Activated CD4-positive, alpha-beta memory T cell treated with anti-CD3 and anti-CD28 coated beads for 36 hours (primary cell): ENCODE results near the gene MORF4L1. TPM values are rescaled to one million over a fixed set of nuclear protein-coding genes. Genes with fewer than 3 reads are reported as not detected.

Experiments used
- CTCF ChIA-PET: fragments of 350-600 bp; sonication (Branson Sonifier 250); formaldehyde crosslinking; loops from one replicate; lab custom pipeline; 2021; ENCODE audit warnings: antibody characterized with exemption, inconsistent platforms; lab: Charles Lee
- POLR2A ChIA-PET: fragments of 350-600 bp; sonication (Branson Sonifier 250); formaldehyde crosslinking; loops from one replicate; lab custom pipeline; 2021; ENCODE audit warnings: antibody characterized with exemption; lab: Charles Lee
- DNase-seq: peaks from one replicate; pipeline ENCODE4 v3.0.0-alpha.2; 2020
- H3K27ac Mint-ChIP-seq: one replicate; pipeline ENCODE4 v1.8.0; 2021; ENCODE audit warnings: mixed read lengths
- H3K27me3 Mint-ChIP-seq: one replicate; pipeline ENCODE4 v1.8.0; 2021; ENCODE audit warnings: mixed read lengths
- H3K36me3 Mint-ChIP-seq: one replicate; pipeline ENCODE4 v1.8.0; 2021; ENCODE audit warnings: mixed read lengths
- H3K4me1 Mint-ChIP-seq: one replicate; pipeline ENCODE4 v1.8.0; 2021; ENCODE audit warnings: low read depth, mixed read lengths
- H3K4me3 Mint-ChIP-seq: one replicate; pipeline ENCODE4 v1.8.0; 2021; ENCODE audit warnings: mild to moderate bottlenecking, mixed read lengths
- H3K9me3 Mint-ChIP-seq: one replicate; pipeline ENCODE4 v1.8.0; 2021; ENCODE audit warnings: mixed read lengths
- intact Hi-C: fragments of 100-400 bp; cut with micrococcal nuclease; formaldehyde crosslinking; loops from one replicate; pipeline ENCODE4 v1.15.1; 2023
- total RNA-seq, 2 experiments: library from RNA; stranded (reverse); gene quantifications; one replicate each; pipeline ENCODE4 v1.2.3, GENCODE V29; 2021

MORF4L1 gene
- total RNA-seq, 2 experiments from 2014 or later = 262 TPM

GRCh38 chr15:78907577-78907976 is 34.9 kb downstream of the MORF4L1 start:
- Mint-ChIP-seq H3K36me3 (peaks cover 53% of the 10 kb centered on the region), H3K27ac (no peak overlapping the region), H3K9me3 (no peaks in the 10 kb centered on the region), H3K4me1 (peaks cover 23% of the 10 kb centered on the region), H3K27me3 (no peaks in the 10 kb centered on the region), H3K4me3 (no peak overlapping the region)
- intact Hi-C loops = no loop called here
- ChIA-PET POLR2A (interaction anchor here (1.3 to 1.4 kb wide), 2 partner anchors 31 to 34 kb away, joined by 3 to 4 read pairs; partner anchors contain the start of gene MORF4L1), CTCF (interaction anchor here (0.8 to 7.6 kb wide), 8 partner anchors 13 to 277 kb away, joined by 3 to 74 read pairs (median 7); no protein-coding TSS in a partner anchor)
- no peak for DNase-seq

GRCh38 chr15:78909160-78909695 is 36.5 kb downstream of the MORF4L1 start:
- peaks cover 23% of the 10 kb centered on the region for H3K4me1 Mint-ChIP-seq
- H3K27me3 Mint-ChIP-seq = no peaks in the 10 kb centered on the region
- ChIA-PET POLR2A (interaction anchor here (0.9 kb wide), 1 partner anchor 26 kb away, joined by 3 read pairs; no protein-coding TSS in a partner anchor), CTCF (interaction anchor here (0.6 to 7.6 kb wide), 12 partner anchors 10 to 275 kb away, joined by 3 to 74 read pairs (median 5); no protein-coding TSS in a partner anchor)
- DNase-seq = no peak
- peaks cover 48% of the 10 kb centered on the region for H3K36me3 Mint-ChIP-seq
- no peaks in the 10 kb centered on the region for H3K9me3 Mint-ChIP-seq
- no peak overlapping the region for H3K4me3 Mint-ChIP-seq
- no peak overlapping the region for H3K27ac Mint-ChIP-seq
- intact Hi-C loops = loop anchor here (2.0 kb wide), 1 partner anchor 276 kb away; no protein-coding TSS in a partner anchor

- DNase-seq = peak; percentile 47
- H3K36me3 Mint-ChIP-seq = peaks cover 46% of the 10 kb centered on the region
- H3K9me3 Mint-ChIP-seq = no peaks in the 10 kb centered on the region
- intact Hi-C loops = loop anchor here (2.0 to 5.0 kb wide), 2 partner anchors 67 to 275 kb away; no protein-coding TSS in a partner anchor
- peak overlapping the region; percentile 53 for H3K27ac Mint-ChIP-seq
- POLR2A ChIA-PET = interaction anchor here (0.7 kb wide), 1 partner anchor 16 kb away, joined by 4 read pairs; no protein-coding TSS in a partner anchor
- CTCF ChIA-PET = interaction anchor here (0.5 to 7.6 kb wide), 14 partner anchors 11 to 274 kb away, joined by 3 to 74 read pairs (median 4); no protein-coding TSS in a partner anchor
- H3K4me1 Mint-ChIP-seq = peaks cover 23% of the 10 kb centered on the region
- no peaks in the 10 kb centered on the region for H3K27me3 Mint-ChIP-seq
- no peak overlapping the region for H3K4me3 Mint-ChIP-seq
Measured at GRCh38 chr15:78909791-78910228, 37.1 kb downstream of the MORF4L1 start.

GRCh38 chr15:78910271-78910670 is 37.6 kb downstream of the MORF4L1 start:
- intact Hi-C loops = loop anchor here (5.0 kb wide), 1 partner anchor 67 kb away; no protein-coding TSS in a partner anchor
- POLR2A ChIA-PET = interaction anchor here (0.7 kb wide), 1 partner anchor 15 kb away, joined by 4 read pairs; no protein-coding TSS in a partner anchor
- CTCF ChIA-PET = interaction anchor here (0.5 to 7.6 kb wide), 13 partner anchors 10 to 274 kb away, joined by 3 to 74 read pairs (median 4); no protein-coding TSS in a partner anchor
- Mint-ChIP-seq H3K4me3 (no peak overlapping the region), H3K9me3 (no peaks in the 10 kb centered on the region), H3K27ac (no peak overlapping the region), H3K27me3 (no peaks in the 10 kb centered on the region), H3K36me3 (peaks cover 42% of the 10 kb centered on the region), H3K4me1 (peaks cover 23% of the 10 kb centered on the region)
- DNase-seq = no peak

- H3K9me3 Mint-ChIP-seq = no peaks in the 10 kb centered on the region
Measured at GRCh38 chr15:78912316-78912715, 39.6 kb downstream of the MORF4L1 start.

GRCh38 chr15:78913012-78913411 is 40.3 kb downstream of the MORF4L1 start:
- intact Hi-C loops = loop anchor here (5.0 kb wide), 1 partner anchor 64 kb away; no protein-coding TSS in a partner anchor
- CTCF ChIA-PET = interaction anchor here (1.8 kb wide), 1 partner anchor 67 kb away, joined by 11 read pairs; no protein-coding TSS in a partner anchor
- no peak for DNase-seq
- Mint-ChIP-seq H3K4me1 (peaks cover 23% of the 10 kb centered on the region), H3K27ac (no peak overlapping the region), H3K9me3 (no peaks in the 10 kb centered on the region), H3K36me3 (peaks cover 30% of the 10 kb centered on the region), H3K4me3 (no peak overlapping the region), H3K27me3 (no peaks in the 10 kb centered on the region)
- POLR2A ChIA-PET = no interaction called here

More at GRCh38 chr15:78912316-78912715, 39.6 kb downstream of the MORF4L1 start:
- Mint-ChIP-seq H3K27me3 (no peaks in the 10 kb centered on the region), H3K27ac (no peak overlapping the region), H3K36me3 (peaks cover 34% of the 10 kb centered on the region), H3K4me1 (peaks cover 23% of the 10 kb centered on the region), H3K4me3 (no peak overlapping the region)
- no peak for DNase-seq
- intact Hi-C loops = loop anchor here (5.0 kb wide), 1 partner anchor 65 kb away; no protein-coding TSS in a partner anchor
- POLR2A ChIA-PET = interaction anchor here (0.6 kb wide), 1 partner anchor 179 kb away, joined by 3 read pairs; no protein-coding TSS in a partner anchor
- CTCF ChIA-PET = interaction anchor here (0.9 to 1.8 kb wide), 2 partner anchors 68 to 272 kb away, joined by 5 to 11 read pairs; no protein-coding TSS in a partner anchor

- ChIA-PET CTCF (interaction anchor here (0.7 kb wide), 1 partner anchor 40 kb away, joined by 3 read pairs; no protein-coding TSS in a partner anchor), POLR2A (interaction anchor here (0.7 kb wide), 1 partner anchor 41 kb away, joined by 3 read pairs; no protein-coding TSS in a partner anchor)
- Mint-ChIP-seq H3K27me3 (no peaks in the 10 kb centered on the region), H3K4me3 (no peak overlapping the region), H3K4me1 (peaks cover 17% of the 10 kb centered on the region), H3K36me3 (peaks cover 30% of the 10 kb centered on the region), H3K27ac (no peak overlapping the region), H3K9me3 (no peaks in the 10 kb centered on the region)
- intact Hi-C loops = loop anchor here (5.0 kb wide), 1 partner anchor 63 kb away; no protein-coding TSS in a partner anchor
- DNase-seq = no peak
Measured at GRCh38 chr15:78914027-78914764, 41.5 kb downstream of the MORF4L1 start.

GRCh38 chr15:78915341-78916087 is 42.8 kb downstream of the MORF4L1 start:
- DNase-seq = no peak
- no peak overlapping the region for H3K4me3 Mint-ChIP-seq
- peaks cover 8% of the 10 kb centered on the region for H3K4me1 Mint-ChIP-seq
- no peak overlapping the region for H3K27ac Mint-ChIP-seq
- no peaks in the 10 kb centered on the region for H3K9me3 Mint-ChIP-seq
- peaks cover 21% of the 10 kb centered on the region for H3K36me3 Mint-ChIP-seq
- ChIA-PET POLR2A (interaction anchor here (0.9 kb wide), 1 partner anchor 9 kb away, joined by 3 read pairs; no protein-coding TSS in a partner anchor), CTCF (interaction anchor here (0.8 to 1.1 kb wide), 2 partner anchors 64 to 269 kb away, joined by 3 to 4 read pairs; no protein-coding TSS in a partner anchor)
- intact Hi-C loops = no loop called here
- H3K27me3 Mint-ChIP-seq = no peaks in the 10 kb centered on the region

- Mint-ChIP-seq H3K36me3 (peaks cover 17% of the 10 kb centered on the region), H3K9me3 (no peaks in the 10 kb centered on the region), H3K27me3 (no peaks in the 10 kb centered on the region), H3K4me3 (no peak overlapping the region), H3K27ac (no peak overlapping the region), H3K4me1 (peaks cover 5% of the 10 kb centered on the region)
- POLR2A ChIA-PET = interaction anchor here (0.9 kb wide), 1 partner anchor 8 kb away, joined by 3 read pairs; no protein-coding TSS in a partner anchor
- intact Hi-C loops = no loop called here
- DNase-seq = no peak
- CTCF ChIA-PET = interaction anchor here (0.8 to 1.1 kb wide), 2 partner anchors 64 to 269 kb away, joined by 3 to 4 read pairs; no protein-coding TSS in a partner anchor
Measured at GRCh38 chr15:78916088-78916487, 43.4 kb downstream of the MORF4L1 start.

GRCh38 chr15:78917888-78918287 is 45.2 kb downstream of the MORF4L1 start:
- H3K4me3 Mint-ChIP-seq = no peak overlapping the region
- H3K9me3 Mint-ChIP-seq = no peaks in the 10 kb centered on the region
- no peak overlapping the region for H3K27ac Mint-ChIP-seq
- CTCF ChIA-PET = no interaction called here
- intact Hi-C loops = no loop called here
- no peaks in the 10 kb centered on the region for H3K27me3 Mint-ChIP-seq
- H3K36me3 Mint-ChIP-seq = peaks cover 21% of the 10 kb centered on the region
- no peak for DNase-seq
- POLR2A ChIA-PET = no interaction called here
- H3K4me1 Mint-ChIP-seq = no peaks in the 10 kb centered on the region
